GM12864 (cell line): ENCODE data around the gene FBL.
"Not testable (repeated sequence)": the region's sequence is repeated elsewhere in the genome, so short reads cannot be mapped to it uniquely, and the experiment has no call there.

Experiments
- DNase-seq: peaks from one replicate; pipeline ENCODE4 v3.0.0-alpha.2; 2011; ENCODE audit warnings: low read depth
- H3K4me3 ChIP-seq: 2 replicates; pipeline ENCODE4 v1.5.1; 2011; ENCODE audit warnings: mild to moderate bottlenecking, low read depth, low read length, control low read depth
- TF ChIP-seq, protein P1 (sequence below): IDR thresholded peaks from 2 replicates; pipeline ENCODE4 v1.5.1; 2011; ENCODE audit warnings: low read depth, mild to moderate bottlenecking, moderate library complexity, low read length, control low read depth, inconsistent platforms; ENCODE audit errors: missing control alignments

FBL gene

DNA sequence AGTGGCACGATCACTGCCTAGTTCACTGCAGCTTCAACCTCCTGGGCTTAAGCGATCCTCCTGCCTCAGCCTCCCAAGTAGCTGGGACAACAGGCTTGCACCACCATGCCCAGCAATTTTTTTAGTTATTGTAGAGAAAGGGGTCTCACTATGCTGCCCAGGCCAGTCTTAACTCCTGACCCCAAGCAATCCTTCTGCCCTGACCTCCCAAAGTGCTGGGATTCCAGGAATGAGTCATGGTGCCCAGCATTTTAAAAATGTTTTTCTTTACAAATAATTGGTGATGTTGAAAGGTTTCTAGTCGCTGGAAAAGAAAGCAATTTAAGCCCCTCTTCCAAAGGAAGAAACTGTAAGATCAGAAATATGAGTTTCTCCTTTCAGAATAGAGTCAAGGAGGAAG, 31.6 kb downstream of the FBL start:
- TF ChIP-seq, protein P1, sequence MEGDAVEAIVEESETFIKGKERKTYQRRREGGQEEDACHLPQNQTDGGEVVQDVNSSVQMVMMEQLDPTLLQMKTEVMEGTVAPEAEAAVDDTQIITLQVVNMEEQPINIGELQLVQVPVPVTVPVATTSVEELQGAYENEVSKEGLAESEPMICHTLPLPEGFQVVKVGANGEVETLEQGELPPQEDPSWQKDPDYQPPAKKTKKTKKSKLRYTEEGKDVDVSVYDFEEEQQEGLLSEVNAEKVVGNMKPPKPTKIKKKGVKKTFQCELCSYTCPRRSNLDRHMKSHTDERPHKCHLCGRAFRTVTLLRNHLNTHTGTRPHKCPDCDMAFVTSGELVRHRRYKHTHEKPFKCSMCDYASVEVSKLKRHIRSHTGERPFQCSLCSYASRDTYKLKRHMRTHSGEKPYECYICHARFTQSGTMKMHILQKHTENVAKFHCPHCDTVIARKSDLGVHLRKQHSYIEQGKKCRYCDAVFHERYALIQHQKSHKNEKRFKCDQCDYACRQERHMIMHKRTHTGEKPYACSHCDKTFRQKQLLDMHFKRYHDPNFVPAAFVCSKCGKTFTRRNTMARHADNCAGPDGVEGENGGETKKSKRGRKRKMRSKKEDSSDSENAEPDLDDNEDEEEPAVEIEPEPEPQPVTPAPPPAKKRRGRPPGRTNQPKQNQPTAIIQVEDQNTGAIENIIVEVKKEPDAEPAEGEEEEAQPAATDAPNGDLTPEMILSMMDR, result no peak
- no peak overlapping the region for H3K4me3 ChIP-seq
- no peak for DNase-seq

GRCh38 chr19:39814111-39814510, 32.1 kb downstream of the FBL start:
- DNase-seq, H3K4me3 ChIP-seq: not testable (repeated sequence)

DNA sequence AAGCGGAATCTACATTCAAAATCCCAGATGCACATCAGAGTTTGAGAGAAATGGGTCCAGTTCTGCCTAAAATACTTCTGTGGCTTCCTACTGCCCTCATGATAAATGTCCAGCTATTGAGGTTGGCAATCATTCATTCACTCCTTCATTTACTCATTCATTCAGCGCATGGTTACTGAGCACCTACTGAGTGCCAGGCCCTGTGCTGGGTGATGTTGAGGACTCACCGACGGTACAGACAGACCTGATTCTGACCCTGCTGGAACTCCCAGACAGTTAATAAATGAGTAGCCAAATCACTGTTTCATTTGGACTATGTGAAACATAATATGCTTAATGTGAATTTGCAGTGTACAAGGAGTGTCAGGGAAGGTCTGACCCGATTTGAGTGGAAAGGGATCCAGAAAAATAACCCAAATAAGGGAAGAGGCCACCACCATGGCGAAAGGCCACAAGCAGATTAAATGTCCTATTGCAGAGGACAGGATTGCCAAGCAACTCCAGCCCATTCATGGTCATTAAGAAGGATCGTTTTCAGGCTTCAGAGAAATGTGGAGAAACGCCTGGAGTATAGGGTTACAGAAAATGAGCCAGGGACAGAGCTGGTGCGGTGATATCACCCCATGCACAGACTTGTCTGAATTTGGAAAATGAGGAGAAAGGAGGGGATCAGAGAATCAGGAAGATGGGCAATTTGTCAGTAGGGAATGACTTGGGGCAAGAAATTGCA, 32.8 kb downstream of the FBL start:
- no peak overlapping the region for H3K4me3 ChIP-seq
- no peak for DNase-seq
- TF ChIP-seq, protein P1, result no peak

GRCh38 chr19:39811064-39811463, 35.1 kb downstream of the FBL start:
- TF ChIP-seq, protein P1, result no peak
- no peak for DNase-seq
- no peak overlapping the region for H3K4me3 ChIP-seq

DNA sequence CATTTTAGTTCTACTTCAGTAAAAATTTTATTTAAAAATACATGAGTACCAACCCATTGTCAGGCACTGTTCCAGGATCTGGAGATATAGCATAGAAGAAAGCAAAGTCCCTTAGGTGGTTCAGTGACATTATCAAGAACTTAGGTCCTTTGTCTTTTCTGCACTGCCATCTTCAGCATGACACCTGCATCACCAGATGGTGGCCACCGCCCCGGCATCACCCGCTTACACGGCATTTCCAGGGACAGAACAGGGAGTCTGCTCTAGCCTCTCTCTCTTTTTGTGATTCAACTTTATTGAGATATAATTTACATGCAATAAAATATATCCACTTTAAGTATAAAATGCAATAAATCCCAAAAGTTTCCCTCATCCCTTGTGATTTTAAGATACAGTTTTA, 35.8 kb downstream of the FBL start:
- no peak overlapping the region for H3K4me3 ChIP-seq
- DNase-seq, result no peak
- TF ChIP-seq, protein P1, result no peak

DNA sequence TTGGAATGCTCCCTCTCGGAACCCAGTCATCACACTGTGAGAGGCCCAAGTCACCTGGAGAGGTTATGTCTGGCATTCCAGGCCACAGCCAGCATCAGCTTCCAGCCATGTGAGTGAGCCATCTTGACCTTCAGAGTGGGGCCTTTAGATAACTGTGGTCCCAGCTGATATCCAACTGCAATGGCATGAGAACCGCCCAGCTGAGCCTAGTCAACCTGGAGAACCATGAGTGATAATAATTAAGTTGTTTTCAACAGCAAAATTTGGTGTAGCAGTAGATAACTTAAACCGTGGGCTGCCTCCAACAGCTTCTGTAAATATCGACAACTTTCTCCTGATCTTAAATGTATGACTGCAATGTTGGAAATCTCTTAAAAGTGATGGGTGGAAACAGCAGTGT, 36.8 kb downstream of the FBL start:
- H3K4me3 ChIP-seq, result no peak overlapping the region
- TF ChIP-seq, protein P1, result no peak
- no peak for DNase-seq

- not testable (repeated sequence) for H3K4me3 ChIP-seq
Observed at GRCh38 chr19:39808688-39809087, 37.5 kb downstream of the FBL start.

DNA sequence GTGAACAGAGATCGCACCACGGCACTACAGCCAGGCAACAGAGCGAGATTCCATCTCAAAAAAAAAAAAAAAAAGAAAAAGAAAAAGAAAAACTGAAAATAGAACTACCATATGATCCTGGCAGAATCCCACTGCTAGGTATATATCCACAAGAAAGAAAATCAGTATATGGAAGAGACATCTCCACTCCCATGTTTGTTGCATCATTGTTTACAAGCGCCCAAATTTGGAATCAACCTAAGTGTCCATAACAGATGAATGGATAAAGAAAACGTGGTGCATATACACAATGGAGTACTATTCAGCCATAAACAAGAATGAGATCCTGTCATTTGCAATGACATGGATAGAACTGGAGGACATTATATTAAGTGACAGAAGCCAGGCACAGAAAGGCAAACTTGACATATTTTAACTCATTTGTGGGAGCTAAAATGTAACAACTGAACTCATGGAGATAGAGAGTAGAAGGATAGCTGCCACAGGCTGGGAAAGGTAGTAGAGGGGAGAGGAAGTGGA, 38.3 kb downstream of the FBL start:
- TF ChIP-seq, protein P1, result no peak
- no peak for DNase-seq

More at GRCh38 chr19:39808688-39809087, 37.5 kb downstream of the FBL start:
- not testable (repeated sequence) for DNase-seq

More for the DNA sequence above, 38.3 kb downstream of the FBL start:
- no peak overlapping the region for H3K4me3 ChIP-seq
